H7 (cell line): Measurements from ENCODE around the gene ZPBP2. TPM values are rescaled to one million over a fixed set of nuclear protein-coding genes. Genes with fewer than 3 reads are reported as not detected.
A peak's percentile ranks its signal among the peaks of the same experiment; 100 is the strongest.

Source experiments
- DNase-seq: peaks from one replicate; pipeline ENCODE4 v3.0.0; 2012
- H3K27me3 ChIP-seq: 2 replicates; pipeline ENCODE4 v1.6.0; 2011; ENCODE audit warnings: mild to moderate bottlenecking, low read length; ENCODE audit not compliant: control insufficient read depth, insufficient read depth
- H3K36me3 ChIP-seq: replicated peaks from 2 replicates; pipeline ENCODE4 v1.5.1; 2011; ENCODE audit warnings: low read length; ENCODE audit not compliant: control insufficient read depth, insufficient read depth
- H3K4me3 ChIP-seq: 2 replicates; pipeline ENCODE4 v1.5.1; 2011; ENCODE audit warnings: low read depth, mild to moderate bottlenecking, control low read depth, low read length, moderate library complexity; ENCODE audit not compliant: insufficient read depth
- total RNA-seq: library from RNA; depleted of rRNA; stranded (reverse); fragments of >200 nt; shearing (Covaris generic); gene quantifications from 2 replicates; pipeline ENCODE4 v1.2.3, GENCODE V29; 2014; rRNA removed

Gene ZPBP2
- total RNA-seq, 1 experiment from 2014 or later: not detected

- peak overlapping the region; percentile 71 for H3K4me3 ChIP-seq
- H3K27me3 ChIP-seq: no peaks in the 10 kb centered on the region
- peak; percentile 88 for DNase-seq
- peaks cover 19% of the 10 kb centered on the region for H3K36me3 ChIP-seq
Observed at GRCh38 chr17:39926588-39927100, 58.6 kb downstream of the ZPBP2 start.

Other genes with a start within 250 kb of the ZPBP2 start
- 8.3 and 11.8 TPM in 2 replicates for gene PPP1R1B, start 241.2 kb upstream of the ZPBP2 start, total RNA-seq
- 55.6 and 66.3 TPM in 2 replicates for gene STARD3, start 231.1 kb upstream of the ZPBP2 start, total RNA-seq
- 0.69 and 2.7 TPM in 2 replicates for gene TCAP, start 202.9 kb upstream of the ZPBP2 start, total RNA-seq
- gene PNMT, start 199.7 kb upstream of the ZPBP2 start, total RNA-seq: 2.4 and 4.0 TPM in 2 replicates
- gene PGAP3, start 180.1 kb upstream of the ZPBP2 start, total RNA-seq: 15.9 and 17.6 TPM in 2 replicates
- gene ERBB2, start 168.1 kb upstream of the ZPBP2 start, total RNA-seq: 186 and 207 TPM in 2 replicates
- 47.7 and 56.1 TPM in 2 replicates for gene MIEN1, start 137.7 kb upstream of the ZPBP2 start, total RNA-seq
- 34.3 and 61.6 TPM in 2 replicates for gene GRB7, start 130.3 kb upstream of the ZPBP2 start, total RNA-seq
- 0.10 and 0.89 TPM in 2 replicates for gene IKZF3, start 3.9 kb upstream of the ZPBP2 start, total RNA-seq
- 3.3 and 6.0 TPM in 2 replicates for gene GSDMB, start 50.4 kb downstream of the ZPBP2 start, total RNA-seq
- 33.3 and 39.7 TPM in 2 replicates for gene ORMDL3, start 59.4 kb downstream of the ZPBP2 start, total RNA-seq
- gene LRRC3C, start 59.5 kb downstream of the ZPBP2 start, total RNA-seq: not detected in 2 replicates
- gene GSDMA, start 94.8 kb downstream of the ZPBP2 start, total RNA-seq: not detected in 2 replicates
- gene PSMD3, start 112.6 kb downstream of the ZPBP2 start, total RNA-seq: 243 and 325 TPM in 2 replicates
- gene CSF3, start 147.2 kb downstream of the ZPBP2 start, total RNA-seq: 0.28 TPM in 1 of 2 replicates, not detected in the other
- 85.6 and 99.9 TPM in 2 replicates for gene MED24, start 186.2 kb downstream of the ZPBP2 start, total RNA-seq
- gene THRA, start 194.8 kb downstream of the ZPBP2 start, total RNA-seq: 13.2 and 15.2 TPM in 2 replicates
- 1.8 and 3.4 TPM in 2 replicates for gene NR1D1, start 232.4 kb downstream of the ZPBP2 start, total RNA-seq